Activated B cell treated with CpG ODN at 0.5 μM for 24 hours (primary cell): Measurements from ENCODE around the gene HSPA4L. TPM values are rescaled to one million over a fixed set of nuclear protein-coding genes. Genes with fewer than 3 reads are reported as not detected.

ENCODE experiments used
- ATAC-seq: fragments of 200-7000 bp; cut with Tn5 transposase; one replicate; pipeline ENCODE4 v1.10.0; 2021; ENCODE audit warnings: low read depth, mild to moderate bottlenecking, moderate library complexity
- CTCF ChIA-PET: fragments of 350-600 bp; sonication (Branson Sonifier 250); formaldehyde crosslinking; loops from one replicate; lab custom pipeline; 2021; ENCODE audit warnings: antibody characterized with exemption; lab: Charles Lee
- POLR2A ChIA-PET: fragments of 350-600 bp; sonication (Branson Sonifier 250); formaldehyde crosslinking; loops from one replicate; lab custom pipeline; 2021; ENCODE audit warnings: antibody characterized with exemption; lab: Charles Lee
- DNase-seq: peaks from one replicate; pipeline ENCODE4 v3.0.0; 2022
- H3K27ac Mint-ChIP-seq: one replicate; pipeline ENCODE4 v1.8.0; 2020; ENCODE audit warnings: mixed read lengths
- H3K27me3 Mint-ChIP-seq: one replicate; pipeline ENCODE4 v1.8.0; 2021; ENCODE audit warnings: mixed read lengths
- H3K36me3 Mint-ChIP-seq: one replicate; pipeline ENCODE4 v1.8.0; 2021; ENCODE audit warnings: low read depth, mixed read lengths
- H3K4me1 Mint-ChIP-seq: one replicate; pipeline ENCODE4 v1.8.0; 2021; ENCODE audit warnings: mixed read lengths
- H3K4me3 Mint-ChIP-seq: one replicate; pipeline ENCODE4 v1.8.0; 2020; ENCODE audit warnings: mild to moderate bottlenecking, mixed read lengths
- H3K9me3 Mint-ChIP-seq: one replicate; pipeline ENCODE4 v1.8.0; 2020; ENCODE audit warnings: mixed read lengths
- intact Hi-C: fragments of 100-400 bp; cut with micrococcal nuclease; formaldehyde crosslinking; loops from one replicate; pipeline ENCODE4 v1.15.1; 2024
- total RNA-seq: library from RNA; stranded (reverse); gene quantifications from 2 replicates; pipeline ENCODE4 v1.2.3, GENCODE V29; 2022
- TF ChIP-seq, protein P1 (sequence below): fragments of 200-600 bp; IDR thresholded peaks from one replicate; pipeline ENCODE4 v1.8.0; 2022; ENCODE audit warnings: antibody characterized with exemption, mild to moderate bottlenecking

The HSPA4L gene
- total RNA-seq, 1 donor from 2014 or later = 0.13 TPM

DNA sequence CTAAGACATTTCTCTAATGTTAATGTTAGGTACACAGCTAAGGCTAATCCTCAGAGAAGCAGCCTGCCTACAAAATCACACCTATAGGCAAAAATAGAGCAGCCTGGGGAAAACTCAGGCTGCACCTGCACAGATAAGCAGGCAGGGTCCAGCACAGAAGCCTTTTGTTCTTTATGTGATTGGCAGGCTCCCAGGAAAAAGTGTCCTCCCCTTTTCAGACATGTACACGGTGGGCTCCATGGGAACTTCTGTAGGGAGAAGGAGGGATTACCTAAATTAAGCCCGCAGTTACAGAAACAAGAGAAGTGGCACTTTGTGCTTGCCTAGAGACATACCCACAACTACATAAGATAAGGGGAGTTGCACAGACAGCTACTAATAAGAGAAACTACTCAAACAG lies 4.0 kb upstream of the HSPA4L start:
- no peak overlapping the region for H3K27ac Mint-ChIP-seq
- H3K4me1 Mint-ChIP-seq = peaks cover 16% of the 10 kb centered on the region
- H3K27me3 Mint-ChIP-seq = peaks cover 53% of the 10 kb centered on the region
- H3K4me3 Mint-ChIP-seq = no peak overlapping the region
- ATAC-seq (no peak), DNase-seq (no peak)
- POLR2A ChIA-PET = no interaction called here
- peaks cover under 1% of the 10 kb centered on the region for H3K9me3 Mint-ChIP-seq
- TF ChIP-seq, protein P1, sequence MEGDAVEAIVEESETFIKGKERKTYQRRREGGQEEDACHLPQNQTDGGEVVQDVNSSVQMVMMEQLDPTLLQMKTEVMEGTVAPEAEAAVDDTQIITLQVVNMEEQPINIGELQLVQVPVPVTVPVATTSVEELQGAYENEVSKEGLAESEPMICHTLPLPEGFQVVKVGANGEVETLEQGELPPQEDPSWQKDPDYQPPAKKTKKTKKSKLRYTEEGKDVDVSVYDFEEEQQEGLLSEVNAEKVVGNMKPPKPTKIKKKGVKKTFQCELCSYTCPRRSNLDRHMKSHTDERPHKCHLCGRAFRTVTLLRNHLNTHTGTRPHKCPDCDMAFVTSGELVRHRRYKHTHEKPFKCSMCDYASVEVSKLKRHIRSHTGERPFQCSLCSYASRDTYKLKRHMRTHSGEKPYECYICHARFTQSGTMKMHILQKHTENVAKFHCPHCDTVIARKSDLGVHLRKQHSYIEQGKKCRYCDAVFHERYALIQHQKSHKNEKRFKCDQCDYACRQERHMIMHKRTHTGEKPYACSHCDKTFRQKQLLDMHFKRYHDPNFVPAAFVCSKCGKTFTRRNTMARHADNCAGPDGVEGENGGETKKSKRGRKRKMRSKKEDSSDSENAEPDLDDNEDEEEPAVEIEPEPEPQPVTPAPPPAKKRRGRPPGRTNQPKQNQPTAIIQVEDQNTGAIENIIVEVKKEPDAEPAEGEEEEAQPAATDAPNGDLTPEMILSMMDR = no peak
- H3K36me3 Mint-ChIP-seq = no peaks in the 10 kb centered on the region
- intact Hi-C loops = no loop called here
- CTCF ChIA-PET = no interaction called here

DNA sequence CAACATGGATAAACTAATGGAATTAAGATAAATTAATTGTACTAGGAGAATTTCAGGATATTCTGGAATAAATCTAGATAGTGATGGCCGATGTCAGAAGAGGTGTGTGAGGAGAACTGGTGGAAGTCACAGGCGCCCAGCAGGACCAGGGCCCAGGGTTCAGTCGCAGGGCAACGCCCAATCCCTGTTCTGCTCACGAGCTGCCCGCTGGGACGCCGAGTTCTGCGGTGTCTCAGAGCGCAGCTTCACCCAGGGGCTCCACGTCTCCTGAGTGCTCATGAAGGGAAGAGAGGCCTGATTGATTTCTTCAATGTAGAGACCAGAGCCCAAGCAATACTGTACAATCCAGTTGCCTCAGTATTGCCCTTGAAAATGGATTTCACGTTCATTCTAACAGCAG lies 1.5 kb upstream of the HSPA4L start:
- Mint-ChIP-seq H3K4me3 (peak overlapping the region; percentile 39), H3K27me3 (peaks cover 59% of the 10 kb centered on the region), H3K4me1 (peaks cover 19% of the 10 kb centered on the region), H3K9me3 (peaks cover 2% of the 10 kb centered on the region), H3K36me3 (no peaks in the 10 kb centered on the region), H3K27ac (no peak overlapping the region)
- DNase-seq (no peak), ATAC-seq (no peak)
- POLR2A ChIA-PET = no interaction called here
- CTCF ChIA-PET = no interaction called here
- TF ChIP-seq, protein P1 = no peak
- intact Hi-C loops = loop anchor here (5.0 kb wide), 3 partner anchors 187 to 507 kb away; partner anchors contain the start of genes ABHD18, LARP1B, MFSD8 and PGRMC2

DNA sequence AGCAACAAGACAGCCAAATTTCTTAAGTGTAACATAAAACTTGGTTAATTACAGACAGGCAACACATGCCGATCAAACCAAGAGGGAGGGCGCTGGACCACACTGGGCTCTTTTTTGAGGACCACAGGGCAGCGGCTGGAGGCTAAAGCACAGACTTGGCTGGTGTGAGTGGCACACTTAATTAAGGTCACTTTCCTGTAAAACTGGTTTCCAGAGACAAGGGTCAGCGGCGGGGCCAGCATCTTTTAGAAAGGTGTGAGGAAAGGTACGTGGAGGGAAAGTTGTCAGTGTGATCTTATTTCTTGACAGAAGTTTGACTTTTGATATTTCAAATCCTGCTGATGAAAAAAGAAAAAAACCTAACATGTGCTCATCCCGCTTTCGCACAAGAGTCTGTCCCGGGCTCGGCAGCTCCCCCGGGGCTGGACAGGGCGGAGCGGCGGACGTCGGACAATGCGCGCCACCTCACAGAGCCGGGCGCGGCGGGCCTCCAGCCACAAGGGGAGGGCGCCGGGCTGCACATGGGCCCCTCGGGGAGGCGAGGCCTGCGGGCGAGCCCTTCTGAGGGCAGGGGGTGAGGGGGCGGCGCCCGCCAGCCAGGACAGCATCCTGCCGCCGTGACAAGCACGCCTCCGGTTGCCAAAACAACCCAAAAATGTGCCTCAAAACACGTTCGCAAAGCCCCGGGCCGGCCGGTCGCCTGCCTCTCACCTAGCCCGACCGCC lies 660 bp upstream of the HSPA4L start:
- Mint-ChIP-seq H3K9me3 (peaks cover 2% of the 10 kb centered on the region), H3K4me1 (peaks cover 19% of the 10 kb centered on the region), H3K36me3 (no peaks in the 10 kb centered on the region), H3K27me3 (peaks cover 56% of the 10 kb centered on the region), H3K27ac (no peak overlapping the region), H3K4me3 (peak overlapping the region; percentile 88)
- intact Hi-C loops = loop anchor here (2.0 to 5.0 kb wide), 4 partner anchors 99 to 506 kb away; partner anchors contain the start of genes ABHD18, LARP1B, MFSD8 and PGRMC2
- ChIA-PET POLR2A (interaction anchor here (0.9 kb wide), 1 partner anchor 184 kb away, joined by 3 read pairs; the partner anchor contains the start of genes ABHD18 and MFSD8), CTCF (no interaction called here)
- no peak for DNase-seq
- TF ChIP-seq, protein P1 = no peak
- peak; percentile 23 for ATAC-seq

DNA sequence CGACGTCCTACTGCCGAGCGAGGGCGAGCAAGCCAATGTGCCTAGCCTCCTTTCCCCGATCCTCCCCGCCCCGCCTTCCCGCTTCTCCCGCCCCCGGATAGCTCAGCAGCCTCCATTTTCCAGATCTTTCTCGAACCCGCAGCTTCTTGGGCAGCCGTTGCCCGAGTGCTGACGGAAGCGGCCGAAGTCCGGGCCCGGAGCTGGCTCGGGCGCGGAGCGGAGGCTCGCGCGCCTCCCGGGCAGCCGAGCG lies 172 bp upstream of the HSPA4L start:
- Mint-ChIP-seq H3K36me3 (no peaks in the 10 kb centered on the region), H3K4me3 (peak overlapping the region; percentile 88), H3K9me3 (peaks cover 2% of the 10 kb centered on the region), H3K4me1 (peaks cover 19% of the 10 kb centered on the region), H3K27ac (no peak overlapping the region), H3K27me3 (peaks cover 52% of the 10 kb centered on the region)
- POLR2A ChIA-PET = interaction anchor here (0.9 kb wide), 1 partner anchor 183 kb away, joined by 3 read pairs; the partner anchor contains the start of genes ABHD18 and MFSD8
- DNase-seq (no peak), ATAC-seq (peak; percentile 20)
- CTCF ChIA-PET = no interaction called here
- intact Hi-C loops = loop anchor here (2.0 to 5.0 kb wide), 4 partner anchors 99 to 505 kb away; partner anchors contain the start of genes ABHD18, LARP1B, MFSD8 and PGRMC2
- TF ChIP-seq, protein P1 = no peak

DNA sequence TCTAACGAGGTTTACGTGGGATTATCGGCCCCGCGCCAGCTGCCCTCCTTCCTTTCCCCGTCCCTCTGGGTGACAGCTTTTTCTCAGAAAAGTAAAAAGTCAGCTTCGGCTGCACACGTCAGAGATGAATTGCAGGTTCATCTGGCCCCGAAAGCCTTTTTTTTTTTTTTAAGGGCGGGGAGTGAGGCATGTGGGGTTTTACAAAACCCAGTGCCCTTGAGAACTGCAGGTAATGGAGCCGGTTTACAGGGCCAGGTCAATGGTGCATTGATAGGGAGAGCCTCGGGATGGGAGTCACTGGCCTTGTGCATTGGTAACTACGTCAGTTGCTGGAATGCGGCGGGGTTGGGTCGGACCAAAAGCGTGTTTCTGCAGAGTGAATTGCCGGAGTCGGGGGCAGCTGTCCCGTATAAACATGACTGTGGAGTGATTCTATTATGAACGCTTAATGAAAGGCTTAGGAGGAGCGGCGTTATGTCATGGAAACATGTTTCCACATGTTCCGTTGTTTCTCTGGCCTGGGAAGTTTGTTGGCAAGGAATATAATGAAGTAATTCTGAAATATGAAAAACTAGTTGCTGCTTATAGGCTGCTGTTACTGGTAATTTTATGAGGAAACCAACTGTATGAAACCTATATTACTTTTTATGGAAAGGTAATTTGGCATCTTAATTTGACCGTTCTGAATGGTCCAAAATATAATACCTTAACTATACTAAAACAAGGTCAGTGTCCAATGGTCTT lies 1.1 kb downstream of the HSPA4L start:
- Mint-ChIP-seq H3K27ac (peak overlapping the region; percentile 38), H3K4me3 (peak overlapping the region; percentile 88), H3K9me3 (peaks cover 2% of the 10 kb centered on the region), H3K27me3 (peaks cover 41% of the 10 kb centered on the region), H3K36me3 (no peaks in the 10 kb centered on the region), H3K4me1 (peaks cover 19% of the 10 kb centered on the region)
- TF ChIP-seq, protein P1 = no peak
- no peak for DNase-seq
- ChIA-PET POLR2A (interaction anchor here (0.7 kb wide), 2 partner anchors 132 to 183 kb away, joined by 4 to 7 read pairs; no protein-coding TSS in a partner anchor), CTCF (no interaction called here)
- ATAC-seq = no peak
- intact Hi-C loops = loop anchor here (2.0 to 5.0 kb wide), 4 partner anchors 98 to 504 kb away; partner anchors contain the start of genes ABHD18, LARP1B, MFSD8 and PGRMC2
